GM18858 (cell line): ENCODE data around the gene SLC25A38.
"Not testable (repeated sequence)": the region's sequence is repeated elsewhere in the genome, so short reads cannot be mapped to it uniquely, and the experiment has no call there.

ENCODE experiments used
- ATAC-seq: cut with Tn5 transposase; IDR thresholded peaks from one replicate; pipeline ENCODE4 v1.9.1; 2021; ENCODE audit not compliant: unreplicated experiment

Gene SLC25A38

GRCh38 chr3:39383045-39383880 is at the start of gene SLC25A38:
Gene SLC25A38, plus strand, starts transcription at chr3:39383370. Its CDS starts 355 bp downstream, at chr3:39383725.
- ATAC-seq: peak; percentile 61

- ATAC-seq: no peak
These were observed 49.6 kb upstream of the SLC25A38 start for GRCh38 chr3:39333607-39334006.

GRCh38 chr3:39334205-39334604 is 49.0 kb upstream of the SLC25A38 start:
- ATAC-seq: no peak

GRCh38 chr3:39338201-39338600 is 45.0 kb upstream of the SLC25A38 start:
- no peak for ATAC-seq

GRCh38 chr3:39339086-39339485 is 44.1 kb upstream of the SLC25A38 start:
- ATAC-seq: no peak

GRCh38 chr3:39343076-39343717 is 40.0 kb upstream of the SLC25A38 start:
- no peak for ATAC-seq

GRCh38 chr3:39343760-39344159 is 39.4 kb upstream of the SLC25A38 start:
- ATAC-seq: no peak

- ATAC-seq: no peak
These were observed 38.3 kb upstream of the SLC25A38 start for GRCh38 chr3:39344746-39345344.

GRCh38 chr3:39346785-39347585 is 36.2 kb upstream of the SLC25A38 start:
- no peak for ATAC-seq

- no peak for ATAC-seq
These were observed 35.6 kb upstream of the SLC25A38 start for GRCh38 chr3:39347586-39347876.

GRCh38 chr3:39349080-39349479 is 34.1 kb upstream of the SLC25A38 start:
- ATAC-seq: no peak

GRCh38 chr3:39350714-39351113 is 32.5 kb upstream of the SLC25A38 start:
- no peak for ATAC-seq

- not testable (repeated sequence) for ATAC-seq
These were observed 32.0 kb upstream of the SLC25A38 start for GRCh38 chr3:39351134-39351533.

- ATAC-seq: not testable (repeated sequence)
These were observed 29.8 kb upstream of the SLC25A38 start for GRCh38 chr3:39353168-39353927.

- ATAC-seq: no peak
These were observed 24.8 kb upstream of the SLC25A38 start for GRCh38 chr3:39358333-39358732.

- no peak for ATAC-seq
These were observed 21.8 kb upstream of the SLC25A38 start for GRCh38 chr3:39361252-39361927.

GRCh38 chr3:39362192-39362591 is 21.0 kb upstream of the SLC25A38 start:
- ATAC-seq: no peak

- no peak for ATAC-seq
These were observed 20.4 kb upstream of the SLC25A38 start for GRCh38 chr3:39362812-39363211.

GRCh38 chr3:39370450-39370849 is 12.7 kb upstream of the SLC25A38 start:
- not testable (repeated sequence) for ATAC-seq

- no peak for ATAC-seq
These were observed 10.3 kb upstream of the SLC25A38 start for GRCh38 chr3:39372833-39373232.
